AG04450 (cell line): Measurements from ENCODE around the gene ZRANB3. TPM values are rescaled to one million over a fixed set of nuclear protein-coding genes. Genes with fewer than 3 reads are reported as not detected.

Experiments
- CTCF ChIA-PET: fragments of 300-600, 350-600 bp; formaldehyde crosslinking; extraction: SDS; loops from one replicate; lab custom pipeline; 2022; ENCODE audit warnings: antibody characterized with exemption, inconsistent platforms; lab: Charles Lee
- POLR2A ChIA-PET: fragments of 350-600 bp; formaldehyde crosslinking; extraction: SDS; loops from one replicate; lab custom pipeline; 2021; ENCODE audit warnings: antibody characterized with exemption, inconsistent platforms; lab: Yijun Ruan, JAX
- DNase-seq: peaks from one replicate; pipeline ENCODE4 v3.0.0-alpha.2; 2011; ENCODE audit warnings: low read depth, low spot score
- H3K27ac ChIP-seq: one replicate; pipeline ENCODE4 v1.5.1; 2012; ENCODE audit warnings: low read depth, low read length, control low read depth
- H3K27me3 ChIP-seq: one replicate; pipeline ENCODE4 v1.6.0; 2012; ENCODE audit warnings: low read length; ENCODE audit not compliant: control insufficient read depth, insufficient read depth
- H3K4me3 ChIP-seq: 2 replicates; pipeline ENCODE4 v1.5.1; 2011; ENCODE audit warnings: mild to moderate bottlenecking, low read depth, low read length, control low read depth
- H3K9me3 ChIP-seq: 2 replicates; pipeline ENCODE4 v1.5.1; 2012; ENCODE audit warnings: low read length; ENCODE audit not compliant: control insufficient read depth, insufficient read depth
- CTCF ChIP-seq: IDR thresholded peaks from 2 replicates; pipeline ENCODE4 v1.5.1; 2011; ENCODE audit warnings: low read depth, low read length, control low read depth, inconsistent platforms
- polyA plus RNA-seq: library from polyadenylated mRNA; depleted of rRNA; stranded (reverse); fragments of >200 nt; gene quantifications from 2 replicates; pipeline ENCODE4 v1.2.3, GENCODE V29; 2011

Gene ZRANB3
- polyA plus RNA-seq, 1 experiment: 4.0 TPM

GRCh38 chr2:135162377-135162776 lies 368.6 kb downstream of the ZRANB3 start:
- Histone ChIP-seq H3K27ac (no peak overlapping the region), H3K4me3 (no peak overlapping the region), H3K27me3 (no peaks in the 10 kb centered on the region), H3K9me3 (no peaks in the 10 kb centered on the region)
- ChIA-PET CTCF (no interaction called here), POLR2A (no interaction called here)
- DNase-seq: no peak
- TF ChIP-seq CTCF: no peak

GRCh38 chr2:135159191-135159590 lies 371.8 kb downstream of the ZRANB3 start:
- Histone ChIP-seq H3K27me3 (no peaks in the 10 kb centered on the region), H3K4me3 (no peak overlapping the region), H3K9me3 (no peaks in the 10 kb centered on the region), H3K27ac (no peak overlapping the region)
- ChIA-PET CTCF (interaction anchor here (0.6 kb wide), 1 partner anchor 552 kb away, joined by 3 read pairs; no protein-coding TSS in a partner anchor), POLR2A (no interaction called here)
- no peak for TF ChIP-seq CTCF
- DNase-seq: no peak

- no peaks in the 10 kb centered on the region for H3K27me3 ChIP-seq
- H3K27ac ChIP-seq: no peak overlapping the region
- no peak for DNase-seq
- H3K4me3 ChIP-seq: no peak overlapping the region
- no peaks in the 10 kb centered on the region for H3K9me3 ChIP-seq
- ChIA-PET POLR2A (no interaction called here), CTCF (interaction anchor here (1.5 kb wide), 1 partner anchor 153 kb away, joined by 6 read pairs; no protein-coding TSS in a partner anchor)
- TF ChIP-seq CTCF: no peak
Measured at GRCh38 chr2:135157856-135158255, 373.2 kb downstream of the ZRANB3 start.

GRCh38 chr2:135154962-135155361 lies 376.1 kb downstream of the ZRANB3 start:
- ChIA-PET CTCF (interaction anchor here (0.6 kb wide), 1 partner anchor 150 kb away, joined by 8 read pairs; no protein-coding TSS in a partner anchor), POLR2A (no interaction called here)
- no peak for DNase-seq
- TF ChIP-seq CTCF: no peak
- no peaks in the 10 kb centered on the region for H3K27me3 ChIP-seq
- H3K27ac ChIP-seq: no peak overlapping the region
- H3K9me3 ChIP-seq: no peaks in the 10 kb centered on the region
- H3K4me3 ChIP-seq: no peak overlapping the region

- Histone ChIP-seq H3K27ac (no peak overlapping the region), H3K4me3 (no peak overlapping the region), H3K9me3 (no peaks in the 10 kb centered on the region), H3K27me3 (no peaks in the 10 kb centered on the region)
- POLR2A ChIA-PET: no interaction called here
- TF ChIP-seq CTCF: no peak
- no peak for DNase-seq
- CTCF ChIA-PET: interaction anchor here (0.5 to 2.2 kb wide), 3 partner anchors 11 to 148 kb away, joined by 3 to 7 read pairs (median 5); no protein-coding TSS in a partner anchor
Measured at GRCh38 chr2:135152361-135152760, 378.7 kb downstream of the ZRANB3 start.
